GM18505 (cell line): ENCODE results near the gene TMEM69.
"Not testable (repeated sequence)": the region's sequence is repeated elsewhere in the genome, so short reads cannot be mapped to it uniquely, and the experiment has no call there.

Experiments
- ATAC-seq: cut with Tn5 transposase; IDR thresholded peaks from one replicate; pipeline ENCODE4 v1.9.1; 2021; ENCODE audit not compliant: unreplicated experiment
- POLR2A ChIP-seq: IDR thresholded peaks from 4 replicates; pipeline ENCODE4 v1.6.1; 2011; ENCODE audit warnings: borderline replicate concordance; ENCODE audit not compliant: insufficient read depth, insufficient read length; ENCODE audit errors: extremely low read depth

The TMEM69 gene

DNA sequence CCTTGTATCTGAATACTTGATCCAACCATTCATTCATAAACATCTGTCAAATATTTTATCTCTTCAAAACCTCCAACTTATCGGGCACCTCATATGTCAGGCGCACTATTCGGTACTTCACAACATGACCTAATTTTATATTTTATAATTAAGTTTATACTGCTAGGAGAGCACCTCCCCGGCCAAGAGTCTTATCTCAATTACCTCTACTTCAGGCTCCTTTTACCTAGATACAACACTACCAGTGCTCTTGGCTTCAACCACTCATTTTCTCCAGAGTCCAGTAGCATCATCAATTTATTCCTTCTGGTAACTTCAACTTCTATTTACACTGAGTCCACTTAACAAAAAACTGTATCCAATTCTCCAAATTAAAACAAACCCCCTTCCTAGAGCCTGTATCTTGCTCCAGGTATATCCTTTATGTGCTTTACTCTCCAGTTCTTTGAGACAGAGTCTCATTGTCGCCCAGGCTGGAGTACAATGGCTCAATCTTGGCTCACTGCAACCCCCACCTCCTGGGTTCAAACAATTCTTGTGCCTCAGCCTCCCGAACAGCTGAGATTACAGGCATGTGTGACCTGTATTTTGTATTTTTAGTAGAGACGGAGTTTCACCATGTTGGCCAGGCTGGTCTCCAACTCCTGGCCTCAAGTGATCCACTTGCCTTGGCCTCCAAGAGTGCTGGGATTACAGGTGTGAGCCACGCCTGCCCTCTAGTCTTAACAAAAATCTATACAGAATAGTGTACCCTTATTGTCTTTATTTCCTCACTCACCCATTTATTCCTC lies 20.5 kb upstream of the TMEM69 start:
- TF ChIP-seq POLR2A: no peak
- ATAC-seq: no peak

DNA sequence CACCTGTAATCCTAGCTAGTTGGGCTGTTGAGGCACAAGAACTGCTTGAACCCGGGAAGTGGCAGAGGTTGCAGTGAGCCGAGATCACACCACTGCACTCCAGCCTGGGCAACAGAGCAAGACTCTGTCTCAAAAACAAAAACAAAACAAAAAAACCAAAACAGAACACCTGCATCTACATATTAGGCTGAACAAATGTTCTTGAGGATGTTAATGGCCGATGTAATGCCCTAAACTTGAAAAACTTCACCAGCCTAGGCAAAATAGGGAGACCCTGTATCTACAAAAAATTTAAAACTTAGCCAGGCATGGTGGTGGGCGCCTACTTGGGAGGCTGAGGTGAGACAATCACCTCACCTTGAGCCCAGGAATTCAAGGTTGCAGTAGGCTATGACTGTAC lies 19.5 kb upstream of the TMEM69 start:
- TF ChIP-seq POLR2A: no peak
- ATAC-seq: no peak

DNA sequence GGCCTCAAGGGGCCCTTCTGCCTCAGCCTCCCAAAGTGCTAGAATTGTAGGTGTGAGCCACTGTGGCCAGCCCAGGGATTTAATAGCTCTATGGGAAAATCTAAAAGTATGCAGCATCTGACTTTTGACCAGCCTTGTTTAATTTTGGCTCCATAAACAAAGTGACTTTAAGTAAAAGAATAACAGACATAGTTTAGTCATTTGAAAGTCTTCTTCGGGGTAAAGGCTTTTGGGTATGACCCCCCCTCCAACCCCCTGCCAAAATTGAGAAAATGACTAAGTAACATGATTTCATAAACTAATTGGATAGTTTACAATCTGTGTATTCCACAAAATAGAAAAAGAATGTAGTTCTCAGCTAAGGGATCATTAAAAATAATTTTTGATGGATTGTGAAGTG lies 18.6 kb upstream of the TMEM69 start:
- no peak for TF ChIP-seq POLR2A
- ATAC-seq: no peak

GRCh38 chr1:45669859-45670655 lies 17.9 kb upstream of the TMEM69 start:
- ATAC-seq: no peak

GRCh38 chr1:45673956-45674355 lies 14.0 kb upstream of the TMEM69 start:
- TF ChIP-seq POLR2A: no peak
- ATAC-seq: no peak

More at GRCh38 chr1:45669859-45670655, 17.9 kb upstream of the TMEM69 start:
- TF ChIP-seq POLR2A: no peak

- no peak for TF ChIP-seq POLR2A
- ATAC-seq: no peak
Observed at GRCh38 chr1:45674478-45674877, 13.5 kb upstream of the TMEM69 start.

- not testable (repeated sequence) for ATAC-seq
Observed at GRCh38 chr1:45676553-45676952, 11.4 kb upstream of the TMEM69 start.

DNA sequence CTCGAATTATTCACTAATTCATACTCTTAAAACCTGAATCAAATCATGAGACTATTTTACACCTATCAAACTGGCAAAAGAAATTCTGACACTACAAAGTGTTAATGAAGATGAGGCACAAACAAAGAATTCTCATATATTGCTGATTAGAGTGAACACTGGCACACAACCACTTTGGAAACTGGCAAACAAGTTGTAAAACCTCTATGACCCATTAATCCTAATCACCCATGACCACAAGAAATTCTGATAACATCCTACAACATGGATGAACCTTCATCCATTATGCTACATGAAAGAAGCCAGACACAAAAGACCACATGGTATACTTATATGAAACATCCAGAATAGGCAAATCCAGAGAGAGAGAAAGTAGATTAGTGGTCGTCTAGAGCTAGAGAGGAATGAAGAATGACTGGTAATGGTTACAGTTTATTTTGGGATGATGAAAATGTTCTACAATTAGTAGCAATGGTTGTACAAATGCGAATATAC lies 10.2 kb upstream of the TMEM69 start:
- no peak for ATAC-seq
- TF ChIP-seq POLR2A: no peak

- TF ChIP-seq POLR2A: no peak
- ATAC-seq: no peak
Observed at GRCh38 chr1:45678489-45678888, 9.5 kb upstream of the TMEM69 start.

- no peak for ATAC-seq
- TF ChIP-seq POLR2A: no peak
Observed at GRCh38 chr1:45679123-45679522, 8.9 kb upstream of the TMEM69 start.

DNA sequence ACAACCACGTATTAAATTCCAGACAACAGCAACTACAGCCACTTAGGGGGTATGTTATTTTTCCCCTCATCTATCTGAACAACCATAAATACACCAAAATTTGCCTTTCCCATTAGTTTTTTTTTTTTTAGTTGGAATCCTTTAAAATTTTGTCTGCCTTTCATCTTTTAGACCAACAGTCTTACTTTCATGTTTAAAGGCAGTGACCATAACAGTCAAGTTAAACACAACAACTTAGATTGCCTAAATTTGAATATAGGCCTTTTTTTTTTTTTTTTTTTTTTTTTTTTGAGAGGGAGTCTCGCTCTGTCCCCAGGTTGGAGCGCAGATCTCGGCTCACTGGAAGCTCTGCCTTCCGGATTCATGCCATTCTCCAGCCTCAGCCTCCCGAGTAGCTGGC lies 5.0 kb upstream of the TMEM69 start:
- no peak for TF ChIP-seq POLR2A
- ATAC-seq: no peak

DNA sequence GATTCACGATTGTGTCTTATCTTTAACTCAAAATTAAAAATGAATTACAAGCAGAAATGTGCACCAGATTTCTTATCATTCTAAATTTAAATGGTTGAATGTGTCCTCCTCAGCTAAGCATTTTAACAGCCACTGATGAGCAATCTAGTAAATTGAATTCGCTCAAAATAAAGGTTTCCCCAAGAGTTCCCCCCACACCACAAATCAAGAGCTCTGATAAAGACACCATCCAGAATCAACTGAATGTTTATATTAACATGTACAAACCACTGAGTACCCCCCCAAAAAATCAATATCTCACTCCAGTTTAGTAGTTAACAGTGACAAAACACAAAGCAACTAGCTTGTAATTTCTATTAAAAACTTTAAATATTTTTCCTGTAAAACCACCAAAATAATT lies 3.6 kb upstream of the TMEM69 start:
- no peak for ATAC-seq
- no peak for TF ChIP-seq POLR2A

- TF ChIP-seq POLR2A: no peak
Observed at GRCh38 chr1:45685308-45686014, 2.5 kb upstream of the TMEM69 start.

DNA sequence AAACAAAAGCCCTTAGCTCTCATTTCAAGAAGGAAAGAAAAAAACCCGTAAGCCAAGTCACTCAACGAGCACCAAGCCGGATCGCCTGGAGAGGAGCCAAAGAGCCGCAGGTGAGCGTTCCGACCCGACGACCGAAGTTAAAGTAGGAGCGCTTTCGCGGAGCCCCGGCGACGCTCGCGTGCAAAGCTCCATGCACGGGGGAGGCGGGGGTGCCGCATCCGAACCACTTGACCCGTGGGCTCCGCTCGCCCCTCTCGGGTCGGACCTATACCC lies 2.0 kb upstream of the TMEM69 start:
- TF ChIP-seq POLR2A: no peak
- ATAC-seq: peak; percentile 1

More at GRCh38 chr1:45685308-45686014, 2.5 kb upstream of the TMEM69 start:
- ATAC-seq: no peak
